GM15510 (cell line): ENCODE data around the gene ARID5B.

Experiments used
- POLR2A ChIP-seq: IDR thresholded peaks from 3 replicates; pipeline ENCODE4 v1.6.1; 2011; ENCODE audit warnings: borderline replicate concordance; ENCODE audit not compliant: insufficient read length; ENCODE audit errors: extremely low read depth

ARID5B gene

DNA sequence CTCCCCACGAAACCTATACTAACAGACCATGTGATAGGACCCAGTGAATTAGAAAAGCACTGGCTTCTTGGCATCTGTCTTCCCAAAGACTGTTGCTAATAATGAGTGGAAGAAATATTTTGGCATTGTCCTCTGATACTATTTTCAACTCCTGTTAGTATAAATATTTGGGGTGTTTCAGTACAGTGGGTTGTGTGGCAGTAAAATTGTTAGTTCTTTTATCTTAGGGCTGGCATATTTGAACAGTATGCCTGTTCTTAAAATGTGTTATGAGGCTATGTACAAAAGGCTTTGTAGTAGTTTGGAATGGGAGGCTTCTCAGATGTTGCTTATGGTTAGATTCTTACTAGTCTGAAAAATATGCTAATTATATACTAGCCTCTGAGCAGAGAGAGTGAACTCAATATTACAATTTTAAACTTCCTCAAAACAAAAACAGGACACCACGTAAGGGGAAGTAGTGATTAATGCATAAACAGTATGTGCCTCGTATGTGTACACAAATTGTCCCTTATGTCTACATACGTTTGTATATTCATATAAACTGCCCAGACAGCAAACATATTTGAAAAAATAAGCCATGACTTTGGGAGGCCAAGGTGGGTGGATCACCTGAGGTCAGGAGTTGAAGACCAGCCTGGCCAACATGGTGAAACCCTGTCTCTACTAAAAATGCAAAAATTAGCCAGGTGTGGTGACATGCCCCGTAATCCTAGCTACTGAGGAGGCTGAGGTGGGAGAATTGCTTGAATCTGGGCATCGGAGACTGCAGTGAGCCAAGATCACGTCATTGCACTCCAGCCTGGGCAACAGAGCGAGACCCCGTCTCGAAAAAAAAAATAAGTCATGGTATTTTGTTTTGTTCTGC lies 115.4 kb downstream of the ARID5B start:
- TF ChIP-seq POLR2A, result no peak

DNA sequence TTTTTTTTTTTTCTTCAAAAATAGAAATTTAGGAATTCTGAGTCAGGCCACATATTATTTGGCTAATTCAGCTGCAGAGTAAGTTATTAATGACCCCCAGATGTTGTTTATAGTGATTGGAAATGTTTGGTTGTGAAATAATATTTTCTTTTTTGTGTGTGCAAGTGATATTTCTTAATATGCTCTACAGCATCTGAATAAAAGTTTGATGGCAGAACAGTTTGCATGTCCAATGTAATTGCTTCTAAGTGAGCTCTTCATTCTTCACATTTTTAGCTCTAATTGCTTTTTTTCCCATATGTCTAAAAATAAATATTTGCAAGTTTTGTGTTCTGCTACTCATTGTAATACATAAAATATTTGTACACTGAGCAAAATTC lies 116.0 kb downstream of the ARID5B start:
- TF ChIP-seq POLR2A, result no peak

DNA sequence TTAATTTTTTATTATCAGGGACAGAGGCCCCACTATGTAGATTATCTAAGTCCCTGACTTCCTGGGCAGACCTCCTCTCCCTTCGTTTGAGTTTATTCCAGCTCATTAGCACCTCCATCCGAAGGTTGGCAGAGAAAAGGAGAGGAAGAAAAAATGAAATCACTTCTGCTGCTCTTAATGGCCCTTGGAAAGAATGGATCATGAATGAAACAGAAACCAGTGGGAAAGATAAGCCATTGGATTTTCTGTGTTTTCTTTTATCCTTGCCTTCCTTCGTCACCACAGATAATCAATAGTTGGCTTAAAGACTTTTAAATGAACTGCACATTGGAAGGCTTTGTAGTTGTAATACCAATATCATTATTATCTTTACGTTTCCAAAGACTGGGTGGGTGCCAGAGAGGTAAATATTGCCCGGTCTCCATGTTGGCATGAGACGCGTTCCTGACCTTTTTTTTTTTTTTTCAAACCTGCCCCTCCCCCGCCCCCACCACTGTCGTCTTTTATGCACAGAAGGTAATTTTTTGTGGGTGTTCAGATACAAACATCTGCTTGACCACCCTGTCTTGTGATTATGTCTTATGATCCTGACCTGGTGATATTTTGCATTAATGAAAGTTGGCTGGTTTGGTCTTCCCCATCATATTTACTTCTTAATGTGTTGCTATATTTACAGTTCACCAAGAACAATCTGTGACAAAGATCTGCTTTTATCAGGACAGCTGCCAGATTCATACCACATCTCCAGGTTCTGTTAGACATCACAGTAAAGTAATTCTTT lies 116.8 kb downstream of the ARID5B start:
- no peak for TF ChIP-seq POLR2A

- no peak for TF ChIP-seq POLR2A
Measured at GRCh38 chr10:62019013-62019684, 117.7 kb downstream of the ARID5B start.

DNA sequence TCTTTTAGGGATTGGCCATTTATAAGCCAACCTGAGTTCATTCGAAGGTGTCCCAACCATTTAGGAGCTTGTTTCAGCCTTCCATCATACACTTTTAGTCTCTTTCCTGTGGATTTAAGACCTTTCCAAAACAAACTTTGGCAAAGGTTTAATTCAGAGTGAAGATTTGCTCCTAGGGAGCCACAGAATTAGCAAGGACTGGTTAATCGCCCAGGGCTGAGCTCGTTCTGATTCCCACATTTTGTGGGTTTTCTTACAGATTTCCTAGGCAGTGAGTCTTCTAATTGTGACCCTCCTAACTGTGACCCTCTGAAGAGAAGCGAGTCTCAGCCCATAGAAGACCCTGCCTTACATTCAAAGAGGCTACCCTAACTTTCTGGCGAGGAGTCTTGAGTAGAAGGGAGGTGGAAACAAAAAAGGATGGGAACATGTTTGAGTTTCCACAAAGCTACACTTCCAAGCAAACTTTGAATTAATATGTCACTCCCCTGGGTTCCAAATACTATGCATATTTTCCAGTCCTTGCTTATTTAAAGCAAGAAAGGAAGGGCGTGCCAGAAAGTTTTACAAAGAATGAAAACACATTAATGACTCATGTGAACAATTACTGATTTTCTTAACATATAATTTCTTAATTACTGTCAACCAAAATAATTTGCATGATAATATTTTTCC lies 118.3 kb downstream of the ARID5B start:
- TF ChIP-seq POLR2A, result no peak

DNA sequence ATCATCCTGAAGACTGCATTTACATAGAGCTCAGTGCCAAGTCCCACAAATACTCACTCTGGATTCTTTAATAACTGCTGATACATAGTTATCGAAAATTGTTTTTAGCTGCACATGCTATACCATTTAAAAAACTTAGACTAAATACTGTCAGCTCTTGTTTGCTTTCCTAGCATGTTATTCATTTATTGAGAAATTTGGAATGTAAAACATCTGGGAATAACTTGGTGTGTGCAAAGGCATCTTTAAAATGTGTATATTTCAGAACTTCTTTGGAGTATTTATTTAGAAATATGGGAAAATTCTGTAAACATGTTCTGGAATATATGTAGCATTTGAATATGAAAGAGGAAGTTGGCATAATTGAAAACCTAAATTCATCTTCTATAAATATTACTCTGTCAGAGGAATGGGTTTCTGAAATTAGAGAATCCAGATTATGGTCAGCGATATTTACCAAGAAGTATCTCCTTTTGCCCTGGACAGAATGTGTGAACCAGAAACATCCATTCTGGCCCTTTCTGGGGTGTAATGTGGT lies 119.7 kb downstream of the ARID5B start:
- TF ChIP-seq POLR2A, result no peak

DNA sequence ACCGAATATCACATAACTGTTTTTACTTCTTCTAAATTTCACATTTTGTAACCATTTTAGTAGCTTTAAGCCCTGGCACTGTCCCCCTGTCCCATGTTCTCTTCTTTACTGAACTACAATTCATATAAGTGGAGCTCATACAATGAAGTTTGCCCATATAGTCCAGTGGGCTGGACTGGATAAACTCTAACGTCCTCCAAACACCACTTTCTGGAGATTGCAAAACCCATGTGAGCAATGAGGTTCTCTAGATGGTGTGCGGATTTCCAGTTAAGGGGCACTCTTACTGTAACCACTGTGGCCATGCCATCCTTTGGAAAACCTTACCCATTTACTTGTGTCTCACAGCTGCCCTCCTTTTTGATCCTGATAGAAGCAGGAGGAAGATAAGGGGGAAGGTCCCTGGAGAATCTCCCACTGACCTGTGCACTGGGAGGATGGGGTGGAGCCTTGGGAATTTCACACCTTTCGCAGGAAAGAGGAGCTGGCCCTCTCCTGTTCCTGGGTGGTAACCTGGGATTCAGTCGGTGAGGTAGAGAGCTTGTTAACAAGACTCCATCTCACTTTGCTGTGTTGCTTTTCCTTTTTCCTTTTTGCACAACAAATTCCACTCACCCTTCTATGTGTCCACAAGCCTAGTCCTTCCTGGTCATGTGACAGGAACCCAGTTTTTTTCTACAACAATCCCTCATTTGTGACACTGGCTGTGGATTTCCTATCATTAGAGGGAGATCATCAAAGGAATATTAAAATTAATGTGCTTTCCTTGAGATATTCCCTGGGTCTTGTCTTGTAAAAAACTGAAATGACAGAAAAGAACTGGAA lies 120.7 kb downstream of the ARID5B start:
- no peak for TF ChIP-seq POLR2A

- TF ChIP-seq POLR2A, result no peak
Measured at GRCh38 chr10:62022830-62023229, 121.3 kb downstream of the ARID5B start.

GRCh38 chr10:62023329-62023728 lies 121.8 kb downstream of the ARID5B start:
- no peak for TF ChIP-seq POLR2A

DNA sequence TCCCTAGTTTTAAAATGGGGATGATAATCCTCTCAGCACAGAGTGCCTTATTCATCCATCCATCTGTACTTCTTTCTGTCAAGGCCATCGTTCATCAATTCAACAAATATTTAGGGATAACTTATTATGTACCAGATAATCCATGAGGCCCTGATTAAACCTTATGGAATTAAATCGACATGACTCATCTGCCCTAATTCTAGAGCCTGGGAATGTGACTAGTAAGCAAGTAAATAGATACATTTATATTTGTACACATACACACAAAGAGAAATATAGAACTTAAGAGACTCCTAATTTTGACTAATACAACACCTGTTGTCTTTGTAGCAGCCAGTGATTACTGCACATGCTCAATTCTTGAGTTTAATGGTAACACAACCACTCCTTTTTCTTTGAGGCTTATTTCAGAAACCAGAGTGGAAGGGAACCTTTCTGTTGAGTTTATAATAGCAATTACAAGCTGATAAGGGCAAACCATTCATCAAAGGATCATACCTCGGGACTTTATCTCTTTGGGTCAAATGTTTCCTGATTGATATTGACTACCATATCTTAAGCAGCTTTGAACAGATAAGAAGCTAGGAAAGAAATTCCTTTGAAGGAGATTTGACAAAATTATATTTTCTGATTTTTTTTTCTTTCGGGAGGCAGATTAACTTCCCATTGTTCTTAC lies 122.7 kb downstream of the ARID5B start:
- TF ChIP-seq POLR2A, result no peak

- no peak for TF ChIP-seq POLR2A
Measured at GRCh38 chr10:62025134-62025794, 123.8 kb downstream of the ARID5B start.
